K562 (cell line): ENCODE measurements around the gene GPR15LG. TPM values are rescaled to one million over a fixed set of nuclear protein-coding genes. Genes with fewer than 3 reads are reported as not detected.

Source experiments
- ATF1 ChIP-seq, 2 experiments: fragments of 450-650 bp in 1 of 2; IDR thresholded peaks; 2 replicates each; pipeline ENCODE4 v1.6.1; 2016; ENCODE audit warnings: missing compliant biosample characterization in 1 of 2, missing genetic modification characterization in 1 of 2
- ATF7 ChIP-seq: fragments of 450-650 bp; IDR thresholded peaks from 2 replicates; pipeline ENCODE4 v1.7.1; 2014; ENCODE audit warnings: mild to moderate bottlenecking, moderate library complexity
- BCL6 ChIP-seq: fragments of 250-450 bp; sonication (Bioruptor Pico); IDR thresholded peaks from 2 replicates; pipeline ENCODE4 v1.4.0; 2020
- CC2D1A ChIP-seq: fragments of 450-650 bp; IDR thresholded peaks from 2 replicates; pipeline ENCODE4 v1.6.1; 2017; ENCODE audit warnings: mild to moderate bottlenecking
- CTBP1 ChIP-seq: fragments of 450-650 bp; IDR thresholded peaks from 2 replicates; pipeline ENCODE4 v1.6.1; 2016; ENCODE audit warnings: borderline replicate concordance
- ESRRA ChIP-seq: fragments of 450-650 bp; IDR thresholded peaks from 2 replicates; pipeline ENCODE4 v1.6.1; 2014; ENCODE audit warnings: low read depth, mild to moderate bottlenecking, moderate library complexity, borderline replicate concordance
- ETV5 ChIP-seq: sonication (generic); formaldehyde crosslinking; IDR thresholded peaks from 2 replicates; pipeline ENCODE4 v1.4.0; 2020; ENCODE audit warnings: low read depth, mild to moderate bottlenecking, missing genetic modification reagents
- EZH2 ChIP-seq: IDR thresholded peaks from 2 replicates; pipeline ENCODE4 v1.6.1; 2012; ENCODE audit warnings: low read depth, mild to moderate bottlenecking, inconsistent platforms, low read length, borderline replicate concordance
- HMG20B ChIP-seq: fragments of 250-450 bp; sonication (Bioruptor Pico); IDR thresholded peaks from 2 replicates; pipeline ENCODE4 v1.5.0; 2021; ENCODE audit warnings: mild to moderate bottlenecking
- MCM5 ChIP-seq: fragments of 450-650 bp; IDR thresholded peaks from 2 replicates; pipeline ENCODE4 v1.6.1; 2016; ENCODE audit warnings: low read depth
- NCOA2 ChIP-seq, 2 experiments: fragments of 450-650 bp; IDR thresholded peaks; 2 replicates each; pipeline ENCODE4 v1.6.1; 2018; ENCODE audit warnings: mild to moderate bottlenecking in 2 of 2, moderate library complexity in 1 of 2; ENCODE audit not compliant: partially characterized antibody in 2 of 2
- POLR2G ChIP-seq: fragments of 200-400 bp; formaldehyde crosslinking; IDR thresholded peaks from 2 replicates; pipeline ENCODE4 v1.6.1; 2017; ENCODE audit warnings: low read depth, mild to moderate bottlenecking, antibody characterized with exemption, low read length, moderate library complexity
- POU5F1 ChIP-seq: fragments of 150-350 bp; IDR thresholded peaks from 2 replicates; pipeline ENCODE4 v1.6.1; 2014; ENCODE audit warnings: borderline replicate concordance, low read length, low read depth, mild to moderate bottlenecking; ENCODE audit not compliant: partially characterized antibody
- PTBP1 ChIP-seq: fragments of 200-400 bp; formaldehyde crosslinking; IDR thresholded peaks from 2 replicates; pipeline ENCODE4 v1.6.1; 2017; ENCODE audit warnings: low read depth, low read length
- SAFB ChIP-seq: fragments of 200-400 bp; formaldehyde crosslinking; IDR thresholded peaks from 2 replicates; pipeline ENCODE4 v1.6.1; 2017; ENCODE audit warnings: low read depth, low read length, borderline replicate concordance
- SIX5 ChIP-seq, 2 experiments: IDR thresholded peaks; 2 replicates each; pipeline ENCODE4 v1.6.1; 2011; ENCODE audit warnings: low read length in 2 of 2, borderline replicate concordance in 1 of 2, low read depth in 1 of 2, mild to moderate bottlenecking in 1 of 2, moderate library complexity in 1 of 2; ENCODE audit not compliant: insufficient read depth in 1 of 2
- U2AF1 ChIP-seq: fragments of 200-400 bp; formaldehyde crosslinking; optimal IDR thresholded peaks from 2 replicates; pipeline ENCODE3; 2017; ENCODE audit warnings: mild to moderate bottlenecking, low read depth, low read length, moderate library complexity
- ZFP1 ChIP-seq: fragments of 450-650 bp; formaldehyde crosslinking; IDR thresholded peaks from 2 replicates; pipeline ENCODE4 v1.4.0; 2020; ENCODE audit warnings: mild to moderate bottlenecking, mixed read lengths
- polyA plus RNA-seq, 8 experiments: library from polyadenylated mRNA; depleted of rRNA in 4 of 8; stranded (reverse) in 5 of 8; unstranded in 3 of 8; fragments of >200 nt; fragmentation: Nextera tagmentation in 2 of 8; fragmentation: Illumina TruSeq in 1 of 8; extraction: Ambion mirVana in 2 of 8; extraction: Trizol in 1 of 8; gene quantifications; 2 replicates each; pipeline versions ENCODE4 v1.2.1 to v1.2.3, GENCODE V29; 2011 to 2014; ENCODE audit warnings: inconsistent platforms in 1 of 8, missing spikeins in 1 of 8
- total RNA-seq, 7 experiments: library from RNA; depleted of rRNA in 6 of 7; stranded (reverse); fragments of >200 nt in 6 of 7; fragmentation: Illumina TruSeq in 2 of 7; extraction: Trizol in 2 of 7; gene quantifications; 2 replicates each; pipeline versions ENCODE4 v1.2.1 to v1.2.3, GENCODE V29; 2011 to 2021; ENCODE audit warnings: low replicate concordance in 1 of 7
- TF ChIP-seq, protein P1 (sequence below): sonication (generic); formaldehyde crosslinking; IDR thresholded peaks from 2 replicates; pipeline ENCODE4 v1.8.0; 2022; ENCODE audit warnings: mild to moderate bottlenecking, missing genetic modification reagents
- TF ChIP-seq, protein P2 (sequence below): IDR thresholded peaks from 2 replicates; pipeline ENCODE4 v1.6.1; 2012; ENCODE audit warnings: low read depth, low read length, improper control_type of control experiment, borderline replicate concordance
- TF ChIP-seq, protein P3 (sequence below): sonication (generic); formaldehyde crosslinking; IDR thresholded peaks from 2 replicates; pipeline ENCODE4 v1.8.0; 2022; ENCODE audit warnings: missing genetic modification reagents, mild to moderate bottlenecking, moderate library complexity, borderline replicate concordance

GPR15LG gene
- total and polyA plus RNA-seq, 9 of the 15 experiments (the other 6 are each of a cell fraction or from before 2014, with no cell fraction given), result 0.51 TPM; not detected in 8

DNA sequence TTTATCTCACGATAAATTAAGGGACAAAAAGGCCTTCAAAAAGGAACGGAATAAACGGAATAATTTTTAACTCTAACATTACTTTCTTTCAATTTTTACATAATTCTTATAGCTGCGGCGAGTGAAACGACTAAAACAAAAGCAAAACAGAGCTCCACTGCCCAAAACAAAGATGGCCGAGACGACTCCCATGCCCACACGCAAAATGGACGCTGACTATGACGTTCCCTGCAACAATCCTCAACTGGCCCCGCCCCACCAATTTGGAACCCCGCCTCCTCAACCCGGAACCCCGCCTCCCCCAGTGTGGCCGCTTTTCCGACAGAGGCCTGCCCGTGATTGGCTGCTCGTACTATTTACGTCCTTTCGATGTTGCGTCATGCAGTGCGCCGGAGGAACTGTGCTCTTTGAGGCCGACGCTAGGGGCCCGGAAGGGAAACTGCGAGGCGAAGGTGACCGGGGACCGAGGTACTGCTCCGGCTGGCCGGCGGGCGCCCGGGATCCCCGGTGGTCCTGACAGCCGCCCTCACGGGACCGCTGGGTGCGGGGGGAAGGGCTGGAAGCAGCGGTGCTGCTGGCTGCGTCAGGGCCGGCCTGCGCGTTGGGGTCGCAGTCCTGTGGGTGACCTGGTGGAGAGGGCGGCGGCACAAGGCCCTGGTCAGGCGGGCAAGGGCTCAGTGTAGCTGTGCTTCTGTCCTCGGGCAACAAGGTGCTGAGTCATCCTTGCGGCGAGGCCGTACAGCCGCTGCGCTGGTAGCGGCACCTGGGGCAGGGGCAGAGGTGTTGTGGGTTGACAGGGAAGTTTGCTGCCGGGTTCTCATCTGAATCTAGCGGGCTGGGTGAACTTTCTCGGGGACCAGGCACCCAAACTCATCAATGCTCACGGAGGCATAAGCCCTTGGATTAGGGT, 34.2 kb upstream of the GPR15LG start, which contains the start of gene GHITM (continued):
- TF ChIP-seq CC2D1A, result no peak
- TF ChIP-seq EZH2, result no peak
- TF ChIP-seq, protein P1, sequence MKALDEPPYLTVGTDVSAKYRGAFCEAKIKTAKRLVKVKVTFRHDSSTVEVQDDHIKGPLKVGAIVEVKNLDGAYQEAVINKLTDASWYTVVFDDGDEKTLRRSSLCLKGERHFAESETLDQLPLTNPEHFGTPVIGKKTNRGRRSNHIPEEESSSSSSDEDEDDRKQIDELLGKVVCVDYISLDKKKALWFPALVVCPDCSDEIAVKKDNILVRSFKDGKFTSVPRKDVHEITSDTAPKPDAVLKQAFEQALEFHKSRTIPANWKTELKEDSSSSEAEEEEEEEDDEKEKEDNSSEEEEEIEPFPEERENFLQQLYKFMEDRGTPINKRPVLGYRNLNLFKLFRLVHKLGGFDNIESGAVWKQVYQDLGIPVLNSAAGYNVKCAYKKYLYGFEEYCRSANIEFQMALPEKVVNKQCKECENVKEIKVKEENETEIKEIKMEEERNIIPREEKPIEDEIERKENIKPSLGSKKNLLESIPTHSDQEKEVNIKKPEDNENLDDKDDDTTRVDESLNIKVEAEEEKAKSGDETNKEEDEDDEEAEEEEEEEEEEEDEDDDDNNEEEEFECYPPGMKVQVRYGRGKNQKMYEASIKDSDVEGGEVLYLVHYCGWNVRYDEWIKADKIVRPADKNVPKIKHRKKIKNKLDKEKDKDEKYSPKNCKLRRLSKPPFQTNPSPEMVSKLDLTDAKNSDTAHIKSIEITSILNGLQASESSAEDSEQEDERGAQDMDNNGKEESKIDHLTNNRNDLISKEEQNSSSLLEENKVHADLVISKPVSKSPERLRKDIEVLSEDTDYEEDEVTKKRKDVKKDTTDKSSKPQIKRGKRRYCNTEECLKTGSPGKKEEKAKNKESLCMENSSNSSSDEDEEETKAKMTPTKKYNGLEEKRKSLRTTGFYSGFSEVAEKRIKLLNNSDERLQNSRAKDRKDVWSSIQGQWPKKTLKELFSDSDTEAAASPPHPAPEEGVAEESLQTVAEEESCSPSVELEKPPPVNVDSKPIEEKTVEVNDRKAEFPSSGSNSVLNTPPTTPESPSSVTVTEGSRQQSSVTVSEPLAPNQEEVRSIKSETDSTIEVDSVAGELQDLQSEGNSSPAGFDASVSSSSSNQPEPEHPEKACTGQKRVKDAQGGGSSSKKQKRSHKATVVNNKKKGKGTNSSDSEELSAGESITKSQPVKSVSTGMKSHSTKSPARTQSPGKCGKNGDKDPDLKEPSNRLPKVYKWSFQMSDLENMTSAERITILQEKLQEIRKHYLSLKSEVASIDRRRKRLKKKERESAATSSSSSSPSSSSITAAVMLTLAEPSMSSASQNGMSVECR (CRISPR knock-in tag), result peak; percentile 93
- TF ChIP-seq, protein P2, sequence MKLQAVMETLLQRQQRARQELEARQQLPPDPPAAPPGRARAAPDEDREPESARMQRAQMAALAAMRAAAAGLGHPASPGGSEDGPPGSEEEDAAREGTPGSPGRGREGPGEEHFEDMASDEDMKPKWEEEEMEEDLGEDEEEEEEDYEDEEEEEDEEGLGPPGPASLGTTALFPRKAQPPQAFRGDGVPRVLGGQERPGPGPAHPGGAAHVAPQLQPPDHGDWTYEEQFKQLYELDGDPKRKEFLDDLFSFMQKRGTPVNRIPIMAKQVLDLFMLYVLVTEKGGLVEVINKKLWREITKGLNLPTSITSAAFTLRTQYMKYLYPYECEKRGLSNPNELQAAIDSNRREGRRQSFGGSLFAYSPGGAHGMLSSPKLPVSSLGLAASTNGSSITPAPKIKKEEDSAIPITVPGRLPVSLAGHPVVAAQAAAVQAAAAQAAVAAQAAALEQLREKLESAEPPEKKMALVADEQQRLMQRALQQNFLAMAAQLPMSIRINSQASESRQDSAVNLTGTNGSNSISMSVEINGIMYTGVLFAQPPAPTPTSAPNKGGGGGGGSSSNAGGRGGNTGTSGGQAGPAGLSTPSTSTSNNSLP, result no peak
- TF ChIP-seq PTBP1, result no peak
- TF ChIP-seq ZFP1, result no peak
- no peak; the same call in 1 of the 2 replicates for TF ChIP-seq HMG20B (CRISPR knock-in tag)
- no peak for TF ChIP-seq NCOA2 (IDR thresholded peaks at IDR 0.05; ENCODE audit: partially characterized antibody in 2 of 2)
- TF ChIP-seq POLR2G, result peak; percentile 99
- TF ChIP-seq, protein P3, sequence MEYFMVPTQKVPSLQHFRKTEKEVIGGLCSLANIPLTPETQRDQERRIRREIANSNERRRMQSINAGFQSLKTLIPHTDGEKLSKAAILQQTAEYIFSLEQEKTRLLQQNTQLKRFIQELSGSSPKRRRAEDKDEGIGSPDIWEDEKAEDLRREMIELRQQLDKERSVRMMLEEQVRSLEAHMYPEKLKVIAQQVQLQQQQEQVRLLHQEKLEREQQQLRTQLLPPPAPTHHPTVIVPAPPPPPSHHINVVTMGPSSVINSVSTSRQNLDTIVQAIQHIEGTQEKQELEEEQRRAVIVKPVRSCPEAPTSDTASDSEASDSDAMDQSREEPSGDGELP (CRISPR knock-in tag), result peak; percentile 89
- TF ChIP-seq ATF7, result peak; percentile 94
- TF ChIP-seq ETV5 (CRISPR knock-in tag), result peak; percentile 83; the same call in 1 of the 2 replicates
- TF ChIP-seq SIX5 (IDR thresholded peaks at IDR 0.05; ENCODE audit: borderline replicate concordance in 1 of 2, insufficient read depth in 1 of 2, low read depth in 1 of 2, low read length in 2 of 2), result peak; percentile 45 to 50; a peak in 3 of 4 replicates
- TF ChIP-seq POU5F1, result no peak
- TF ChIP-seq ATF1 (CRISPR knock-in tag; IDR thresholded peaks at IDR 0.05), result peak; percentile 98
- peak; percentile 100 for TF ChIP-seq ATF1 (tag; IDR thresholded peaks at IDR 0.05)
- TF ChIP-seq U2AF1, result peak; percentile 59
- no peak for TF ChIP-seq BCL6
- TF ChIP-seq MCM5, result no peak
- peak; percentile 52; the same call in 1 of the 2 replicates for TF ChIP-seq CTBP1
- peak; percentile 98 for TF ChIP-seq ESRRA
- no peak for TF ChIP-seq SAFB
